Prostate gland (tissue), 2 donors: ENCODE data around the gene FSTL5.

ENCODE experiments used
- POLR2A ChIP-seq: fragments of 450-650 bp; IDR thresholded peaks from one replicate; pipeline ENCODE4 v1.6.1; 2016; ENCODE audit warnings: antibody characterized with exemption, mild to moderate bottlenecking
- POLR2AphosphoS5 ChIP-seq: sonication (generic); formaldehyde crosslinking; IDR thresholded peaks from one replicate; pipeline ENCODE4 v1.6.1; 2017; ENCODE audit warnings: antibody characterized with exemption
- TF ChIP-seq, protein P1 (sequence below), 4 experiments: fragments of 200-600 bp in 2 of 4; fragments of 450-650 bp in 2 of 4; sonication (generic) in 2 of 4; IDR thresholded peaks; 1 replicate in 3 of 4; 2 replicates in 1 of 4; pipeline ENCODE4 v1.5.1; 2016 to 2019; ENCODE audit warnings: antibody characterized with exemption in 4 of 4, mild to moderate bottlenecking in 2 of 4, moderate library complexity in 2 of 4

DNA sequence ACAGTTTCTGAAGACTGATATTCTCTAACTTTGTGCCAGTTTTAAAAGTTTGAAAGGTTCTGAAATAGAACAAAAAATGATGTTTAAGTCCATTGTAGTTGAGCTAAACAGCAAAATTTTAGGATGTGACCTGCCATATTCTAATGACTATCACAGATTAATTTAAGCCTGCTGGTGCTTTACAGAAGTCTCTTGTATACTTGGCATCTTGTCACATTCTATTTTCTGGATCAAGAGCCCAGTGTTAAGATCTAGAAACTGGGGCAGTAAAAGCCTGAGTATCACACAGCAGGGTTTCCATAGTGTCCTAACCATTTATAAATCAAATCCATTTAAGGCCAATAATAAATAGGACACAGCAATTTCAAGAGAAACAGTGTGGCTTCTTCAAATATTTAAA, 12.4 kb downstream of the FSTL5 start:
- TF ChIP-seq, protein P1, sequence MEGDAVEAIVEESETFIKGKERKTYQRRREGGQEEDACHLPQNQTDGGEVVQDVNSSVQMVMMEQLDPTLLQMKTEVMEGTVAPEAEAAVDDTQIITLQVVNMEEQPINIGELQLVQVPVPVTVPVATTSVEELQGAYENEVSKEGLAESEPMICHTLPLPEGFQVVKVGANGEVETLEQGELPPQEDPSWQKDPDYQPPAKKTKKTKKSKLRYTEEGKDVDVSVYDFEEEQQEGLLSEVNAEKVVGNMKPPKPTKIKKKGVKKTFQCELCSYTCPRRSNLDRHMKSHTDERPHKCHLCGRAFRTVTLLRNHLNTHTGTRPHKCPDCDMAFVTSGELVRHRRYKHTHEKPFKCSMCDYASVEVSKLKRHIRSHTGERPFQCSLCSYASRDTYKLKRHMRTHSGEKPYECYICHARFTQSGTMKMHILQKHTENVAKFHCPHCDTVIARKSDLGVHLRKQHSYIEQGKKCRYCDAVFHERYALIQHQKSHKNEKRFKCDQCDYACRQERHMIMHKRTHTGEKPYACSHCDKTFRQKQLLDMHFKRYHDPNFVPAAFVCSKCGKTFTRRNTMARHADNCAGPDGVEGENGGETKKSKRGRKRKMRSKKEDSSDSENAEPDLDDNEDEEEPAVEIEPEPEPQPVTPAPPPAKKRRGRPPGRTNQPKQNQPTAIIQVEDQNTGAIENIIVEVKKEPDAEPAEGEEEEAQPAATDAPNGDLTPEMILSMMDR (IDR thresholded peaks at IDR 0.05) = no peak
- TF ChIP-seq POLR2AphosphoS5 (no peak), POLR2A (no peak)
